ENCODE measurements around the gene ACSM6.

The ACSM6 gene

GRCh38 chr10:95268438-95268837 lies 74.4 kb downstream of the ACSM6 start:
- DNase-seq (ENCODE audit: low read depth) = no peak

GRCh38 chr10:95273393-95274312 lies 79.6 kb downstream of the ACSM6 start:
- DNase-seq (ENCODE audit: low read depth) = peak; percentile 91

- peak; percentile 10 for DNase-seq (ENCODE audit: low read depth)
Measured at GRCh38 chr10:95275726-95276366, 81.8 kb downstream of the ACSM6 start.

GRCh38 chr10:95276367-95277200 lies 82.5 kb downstream of the ACSM6 start:
- DNase-seq (ENCODE audit: low read depth) = no peak

GRCh38 chr10:95277201-95277570 lies 83.1 kb downstream of the ACSM6 start:
- DNase-seq (ENCODE audit: low read depth) = no peak

- DNase-seq (ENCODE audit: low read depth) = no peak
Measured at GRCh38 chr10:95277614-95278013, 83.6 kb downstream of the ACSM6 start.
